Cardiac fibroblast (primary cell): ENCODE data around the gene PRR36.

Experiments
- DNase-seq, 2 donors: peaks; one replicate each; pipeline versions ENCODE4 v3.0.0 to v3.0.0-alpha.2; 2010; ENCODE audit warnings: low read depth in 2 of 2
- H3K4me3 ChIP-seq, 2 donors: replicated peaks in 1 of 2; 1 replicate in 1 of 2; 2 replicates in 1 of 2; pipeline ENCODE4 v1.5.1; 2011; ENCODE audit warnings: low read depth in 2 of 2, low read length in 2 of 2, mild to moderate bottlenecking in 2 of 2, moderate library complexity in 1 of 2
- TF ChIP-seq, protein P1 (sequence below): IDR thresholded peaks from one replicate; pipeline ENCODE4 v1.5.1; 2011; ENCODE audit warnings: low read depth, mild to moderate bottlenecking, low read length, inconsistent platforms

The PRR36 gene

GRCh38 chr19:7902796-7903243 is 28.6 kb upstream of the PRR36 start:
- TF ChIP-seq, protein P1, sequence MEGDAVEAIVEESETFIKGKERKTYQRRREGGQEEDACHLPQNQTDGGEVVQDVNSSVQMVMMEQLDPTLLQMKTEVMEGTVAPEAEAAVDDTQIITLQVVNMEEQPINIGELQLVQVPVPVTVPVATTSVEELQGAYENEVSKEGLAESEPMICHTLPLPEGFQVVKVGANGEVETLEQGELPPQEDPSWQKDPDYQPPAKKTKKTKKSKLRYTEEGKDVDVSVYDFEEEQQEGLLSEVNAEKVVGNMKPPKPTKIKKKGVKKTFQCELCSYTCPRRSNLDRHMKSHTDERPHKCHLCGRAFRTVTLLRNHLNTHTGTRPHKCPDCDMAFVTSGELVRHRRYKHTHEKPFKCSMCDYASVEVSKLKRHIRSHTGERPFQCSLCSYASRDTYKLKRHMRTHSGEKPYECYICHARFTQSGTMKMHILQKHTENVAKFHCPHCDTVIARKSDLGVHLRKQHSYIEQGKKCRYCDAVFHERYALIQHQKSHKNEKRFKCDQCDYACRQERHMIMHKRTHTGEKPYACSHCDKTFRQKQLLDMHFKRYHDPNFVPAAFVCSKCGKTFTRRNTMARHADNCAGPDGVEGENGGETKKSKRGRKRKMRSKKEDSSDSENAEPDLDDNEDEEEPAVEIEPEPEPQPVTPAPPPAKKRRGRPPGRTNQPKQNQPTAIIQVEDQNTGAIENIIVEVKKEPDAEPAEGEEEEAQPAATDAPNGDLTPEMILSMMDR, result no peak
- peak overlapping the region; percentile 63 to 69 for H3K4me3 ChIP-seq
- DNase-seq, result no peak

GRCh38 chr19:7901337-7901736 is 27.1 kb upstream of the PRR36 start:
- DNase-seq, result no peak
- TF ChIP-seq, protein P1, result no peak
- H3K4me3 ChIP-seq, result no peak overlapping the region

GRCh38 chr19:7900931-7901330 is 26.7 kb upstream of the PRR36 start:
- no peak for DNase-seq
- TF ChIP-seq, protein P1, result no peak
- no peak overlapping the region for H3K4me3 ChIP-seq

DNA sequence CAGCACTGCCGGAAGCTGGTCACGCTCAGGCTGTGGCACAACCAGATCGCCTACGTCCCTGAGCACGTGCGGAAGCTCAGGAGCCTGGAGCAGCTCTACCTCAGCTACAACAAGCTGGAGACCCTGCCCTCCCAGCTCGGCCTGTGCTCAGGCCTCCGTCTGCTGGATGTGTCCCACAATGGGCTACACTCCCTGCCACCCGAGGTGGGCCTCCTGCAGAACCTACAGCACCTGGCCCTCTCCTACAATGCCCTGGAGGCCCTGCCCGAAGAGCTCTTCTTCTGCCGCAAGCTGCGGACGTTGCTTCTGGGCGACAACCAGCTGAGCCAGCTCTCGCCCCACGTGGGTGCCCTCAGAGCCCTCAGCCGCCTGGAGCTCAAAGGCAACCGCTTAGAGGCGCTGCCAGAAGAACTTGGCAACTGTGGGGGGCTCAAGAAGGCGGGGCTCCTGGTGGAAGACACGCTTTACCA is 26.2 kb upstream of the PRR36 start:
- TF ChIP-seq, protein P1, result no peak
- H3K4me3 ChIP-seq, result no peak overlapping the region

DNA sequence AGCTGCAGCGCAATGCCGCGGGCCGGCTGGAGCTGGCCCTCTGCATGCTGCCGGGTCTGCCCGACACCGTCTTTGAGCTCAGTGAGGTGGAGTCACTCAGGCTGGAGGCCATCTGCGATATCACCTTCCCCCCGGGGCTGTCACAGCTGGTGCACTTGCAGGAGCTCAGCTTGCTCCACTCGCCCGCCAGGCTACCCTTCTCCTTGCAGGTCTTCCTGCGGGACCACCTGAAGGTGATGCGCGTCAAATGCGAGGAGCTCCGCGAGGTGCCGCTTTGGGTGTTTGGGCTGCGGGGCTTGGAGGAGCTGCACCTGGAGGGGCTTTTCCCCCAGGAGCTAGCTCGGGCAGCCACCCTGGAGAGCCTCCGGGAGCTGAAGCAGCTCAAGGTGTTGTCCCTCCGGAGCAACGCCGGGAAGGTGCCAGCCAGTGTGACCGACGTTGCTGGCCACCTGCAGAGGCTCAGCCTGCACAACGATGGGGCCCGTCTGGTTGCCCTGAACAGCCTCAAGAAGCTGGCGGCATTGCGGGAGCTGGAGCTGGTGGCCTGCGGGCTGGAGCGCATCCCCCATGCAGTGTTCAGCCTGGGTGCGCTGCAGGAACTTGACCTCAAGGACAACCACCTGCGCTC is 25.7 kb upstream of the PRR36 start:
- no peak for DNase-seq
- no peak overlapping the region for H3K4me3 ChIP-seq
- TF ChIP-seq, protein P1, result no peak

More for the DNA sequence above, 26.2 kb upstream of the PRR36 start:
- no peak for DNase-seq

DNA sequence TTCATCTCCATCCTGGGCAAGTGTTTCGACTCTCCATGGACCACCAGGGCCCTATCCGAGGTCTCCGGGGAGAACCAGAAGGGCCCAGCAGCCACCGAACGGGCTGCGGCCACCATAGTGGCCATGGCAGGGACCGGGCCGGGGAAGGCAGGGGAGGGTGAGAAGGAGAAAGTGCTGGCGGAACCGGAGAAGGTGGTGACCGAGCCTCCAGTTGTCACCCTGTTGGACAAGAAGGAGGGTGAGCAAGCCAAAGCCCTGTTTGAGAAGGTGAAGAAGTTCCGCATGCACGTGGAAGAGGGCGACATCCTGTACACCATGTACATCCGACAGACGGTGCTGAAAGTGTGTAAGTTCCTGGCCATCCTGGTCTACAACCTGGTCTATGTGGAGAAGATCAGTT is 24.8 kb upstream of the PRR36 start:
- DNase-seq, result no peak
- TF ChIP-seq, protein P1, result no peak
- H3K4me3 ChIP-seq, result no peak overlapping the region

- H3K4me3 ChIP-seq, result no peak overlapping the region
- no peak for DNase-seq
- TF ChIP-seq, protein P1, result no peak
Observed at GRCh38 chr19:7897292-7897691, 23.1 kb upstream of the PRR36 start.
